SJCRH30 (cell line): ENCODE measurements around the gene FERMT1. TPM values are rescaled to one million over a fixed set of nuclear protein-coding genes. Genes with fewer than 3 reads are reported as not detected.

ENCODE experiments used
- DNase-seq, 2 experiments: peaks; one replicate each; pipeline ENCODE4 v3.0.0-alpha.2; 2015 to 2020
- H3K27ac ChIP-seq: fragments of 250-450 bp; sonication (Bioruptor Pico); 2 replicates; pipeline ENCODE4 v1.5.1; 2020; ENCODE audit warnings: mild to moderate bottlenecking, moderate library complexity
- H3K27me3 ChIP-seq: fragments of 250-450 bp; sonication (Bioruptor Pico); 2 replicates; pipeline ENCODE4 v1.5.1; 2020; ENCODE audit warnings: mild to moderate bottlenecking, moderate library complexity
- H3K36me3 ChIP-seq: fragments of 250-450 bp; sonication (Bioruptor Pico); 2 replicates; pipeline ENCODE4 v1.5.1; 2020; ENCODE audit warnings: mild to moderate bottlenecking, moderate library complexity
- H3K4me1 ChIP-seq: fragments of 250-450 bp; sonication (Bioruptor Pico); 2 replicates; pipeline ENCODE4 v1.5.1; 2020; ENCODE audit warnings: mild to moderate bottlenecking, moderate library complexity
- H3K4me3 ChIP-seq: fragments of 250-450 bp; sonication (Bioruptor Pico); 2 replicates; pipeline ENCODE4 v1.5.1; 2020; ENCODE audit warnings: mild to moderate bottlenecking, moderate library complexity
- H3K9me3 ChIP-seq: fragments of 250-450 bp; sonication (Bioruptor Pico); replicated peaks from 2 replicates; pipeline ENCODE4 v1.5.1; 2020; ENCODE audit warnings: mild to moderate bottlenecking, moderate library complexity
- total RNA-seq: library from RNA; depleted of rRNA; stranded (reverse); fragments of >200 nt; shearing (Covaris generic); gene quantifications from 2 replicates; pipeline ENCODE4 v1.2.3, GENCODE V29; 2014; rRNA removed

Gene FERMT1
- total RNA-seq, 1 experiment from 2014 or later = 4.7 TPM

- no peak overlapping the region for H3K27ac ChIP-seq
- H3K9me3 ChIP-seq = 0 out of 2 replicates have a peak, but pooled peaks cover 6% of the 10 kb centered on the region
- DNase-seq = no peak
- H3K4me1 ChIP-seq = no peaks in the 10 kb centered on the region
- H3K36me3 ChIP-seq = peaks cover 32% of the 10 kb centered on the region
- no peaks in the 10 kb centered on the region for H3K27me3 ChIP-seq
- H3K4me3 ChIP-seq = no peak overlapping the region
These were observed 94.0 kb downstream of the FERMT1 start for GRCh38 chr20:6028818-6029217.

GRCh38 chr20:6026051-6026450 is 96.8 kb downstream of the FERMT1 start:
- Histone ChIP-seq H3K36me3 (peaks cover 49% of the 10 kb centered on the region), H3K4me3 (no peak overlapping the region), H3K4me1 (no peaks in the 10 kb centered on the region), H3K27ac (no peak overlapping the region), H3K9me3 (0 out of 2 replicates have a peak, but pooled peaks cover 6% of the 10 kb centered on the region), H3K27me3 (no peaks in the 10 kb centered on the region)
- DNase-seq = peak in 1 of 2 experiments; percentile 24

Other genes starting within 250 kb of the FERMT1 start
- gene CHGB, start 211.5 kb downstream of the FERMT1 start, total RNA-seq = 0.08 TPM in 1 of 2 replicates, not detected in the other
- 39.6 and 47.1 TPM in 2 replicates for gene TRMT6, start 172.5 kb downstream of the FERMT1 start, total RNA-seq
- 54.7 and 61.2 TPM in 2 replicates for gene MCM8, start 172.4 kb downstream of the FERMT1 start, total RNA-seq
- gene CRLS1, start 116.9 kb downstream of the FERMT1 start, total RNA-seq = 81.9 and 85.6 TPM in 2 replicates
- 2.3 and 3.3 TPM in 2 replicates for gene LRRN4, start 69.0 kb downstream of the FERMT1 start, total RNA-seq